HCT116 (cell line): ENCODE measurements around the gene CHST8. TPM values are rescaled to one million over a fixed set of nuclear protein-coding genes. Genes with fewer than 3 reads are reported as not detected.

ENCODE experiments used
- ATAC-seq: fragments of 200-7000 bp; cut with Tn5 transposase; 2 replicates; pipeline ENCODE4 v1.9.1; 2020; ENCODE audit warnings: mild to moderate bottlenecking, moderate library complexity
- BruUV-seq: library from RNA; stranded (reverse); fragments of 400-500 nt; replicated peaks from 2 replicates; lab custom pipeline; 2021; lab: Mats Ljungman, UMichigan
- CTCF ChIA-PET: fragments of 300-600 bp; sonication (Branson Sonifier 250); formaldehyde crosslinking; loops from one replicate; lab custom pipeline; 2021; ENCODE audit warnings: antibody characterized with exemption; lab: Charles Lee
- POLR2A ChIA-PET: fragments of 300-600, 350-600 bp; sonication (Branson Sonifier 250); formaldehyde crosslinking; loops from one replicate; lab custom pipeline; 2021; ENCODE audit warnings: antibody characterized with exemption; lab: Charles Lee
- RAD21 ChIA-PET, 2 experiments: fragments of 300-600 bp; sonication (Branson Sonifier 250); formaldehyde crosslinking; loops; one replicate each; lab custom pipeline; 2023; ENCODE audit warnings: low total read pairs in 2 of 2; ENCODE audit not compliant: uncharacterized antibody in 2 of 2, unreplicated experiment in 2 of 2, low non-redundant PET in 1 of 2; lab: Charles Lee
- DNase-seq: peaks from one replicate; pipeline ENCODE4 v3.0.0-alpha.2; 2010; ENCODE audit warnings: low read depth, low spot score
- H2AFZ ChIP-seq: fragments of 200-600 bp; shearing (Covaris generic), sonication (generic); 2 replicates; pipeline ENCODE4 v1.6.1; 2017; ENCODE audit warnings: low read depth, mixed run types, mixed read lengths, antibody characterized with exemption, low read length; ENCODE audit not compliant: poor library complexity, severe bottlenecking
- H3K27ac ChIP-seq: 2 replicates; pipeline ENCODE4 v1.5.1; 2012; ENCODE audit warnings: low read depth, low read length
- H3K27me3 ChIP-seq: fragments of 200-600 bp; sonication (generic); 2 replicates; pipeline ENCODE4 v1.6.1; 2016; ENCODE audit warnings: mixed run types, low read length, mixed read lengths; ENCODE audit not compliant: insufficient read depth
- H3K36me3 ChIP-seq, 2 experiments: fragments of 200-500 bp in 1 of 2; fragments of 200-600 bp in 1 of 2; sonication (Bioruptor generic) in 1 of 2; sonication (generic) in 1 of 2; 2 replicates each; pipeline versions ENCODE4 v1.5.1 to v1.6.1; 2014 to 2016; ENCODE audit warnings: low read length in 2 of 2, inconsistent platforms in 1 of 2, mixed read lengths in 1 of 2, mixed run types in 1 of 2; ENCODE audit not compliant: insufficient read depth in 2 of 2, control insufficient read depth in 1 of 2
- H3K4me1 ChIP-seq, 2 experiments: fragments of 200-600 bp in 1 of 2; sonication (generic) in 1 of 2; 2 replicates each; pipeline versions ENCODE4 v1.5.1 to v1.6.1; 2012 to 2017; ENCODE audit warnings: low read length in 2 of 2, inconsistent platforms in 1 of 2, mild to moderate bottlenecking in 1 of 2, mixed read lengths in 1 of 2, mixed run types in 1 of 2, moderate library complexity in 1 of 2; ENCODE audit not compliant: insufficient read depth in 2 of 2, control insufficient read depth in 1 of 2
- H3K4me2 ChIP-seq: fragments of 200-600 bp; sonication (generic); 2 replicates; pipeline ENCODE4 v1.6.1; 2017; ENCODE audit warnings: mixed run types, low read length, mixed read lengths
- H3K4me3 ChIP-seq, 2 experiments: fragments of 200-600 bp in 1 of 2; sonication (generic) in 1 of 2; replicated peaks in 1 of 2; 2 replicates each; pipeline ENCODE4 v1.5.1; 2011 to 2016; ENCODE audit warnings: low read length in 2 of 2, control low read depth in 1 of 2, low read depth in 1 of 2, mild to moderate bottlenecking in 1 of 2, mixed read lengths in 1 of 2, mixed run types in 1 of 2
- H3K79me2 ChIP-seq: fragments of 200-600 bp; sonication (generic); 2 replicates; pipeline ENCODE4 v1.6.1; 2017; ENCODE audit warnings: mild to moderate bottlenecking, mixed run types, low read length, moderate library complexity, mixed read lengths; ENCODE audit not compliant: insufficient read depth
- H3K9ac ChIP-seq: fragments of 200-600 bp; sonication (generic); 2 replicates; pipeline ENCODE4 v1.6.1; 2016; ENCODE audit warnings: low read length, mixed read lengths
- H3K9me2 ChIP-seq: fragments of 200-600 bp; sonication (generic), shearing (Covaris generic); 2 replicates; pipeline ENCODE4 v1.6.1; 2017; ENCODE audit warnings: mixed run types, mild to moderate bottlenecking, moderate library complexity; ENCODE audit not compliant: insufficient read depth
- H3K9me3 ChIP-seq, 2 experiments: fragments of 200-500 bp in 1 of 2; fragments of 200-600 bp in 1 of 2; sonication (Bioruptor generic) in 1 of 2; sonication (generic) in 1 of 2; 2 replicates each; pipeline ENCODE4 v1.6.1; 2014 to 2017; ENCODE audit warnings: low read length in 2 of 2, mixed read lengths in 2 of 2, inconsistent platforms in 1 of 2, low read depth in 1 of 2, mild to moderate bottlenecking in 1 of 2, mixed run types in 1 of 2, moderate library complexity in 1 of 2; ENCODE audit not compliant: control insufficient read depth in 1 of 2, insufficient read depth in 1 of 2
- H4K20me1 ChIP-seq: fragments of 200-600 bp; sonication (generic), shearing (Covaris generic); 2 replicates; pipeline ENCODE4 v1.6.1; 2017; ENCODE audit warnings: mixed run types, mild to moderate bottlenecking, moderate library complexity; ENCODE audit not compliant: insufficient read depth
- CTCF ChIP-seq, 3 experiments: fragments of 200-600 bp in 1 of 3; sonication (generic) in 1 of 3; IDR thresholded peaks in 2 of 3; conservative IDR thresholded peaks in 1 of 3; 2 replicates each; pipeline ENCODE4 v1.5.1; 2012 to 2017; ENCODE audit warnings: low read depth in 2 of 3, low read length in 2 of 3, antibody characterized with exemption in 1 of 3, borderline replicate concordance in 1 of 3, control low read depth in 1 of 3, mild to moderate bottlenecking in 1 of 3, mixed read lengths in 1 of 3, mixed run types in 1 of 3, moderate library complexity in 1 of 3; ENCODE audit not compliant: insufficient read depth in 1 of 3
- SIN3A ChIP-seq: IDR thresholded peaks from 2 replicates; pipeline ENCODE4 v1.6.1; 2012; ENCODE audit warnings: low read depth
- intact Hi-C: fragments of 100-400 bp; cut with micrococcal nuclease; formaldehyde crosslinking; loops from 2 replicates; pipeline ENCODE4 v1.10.0; 2022
- total RNA-seq: library from RNA; stranded (reverse); gene quantifications from one replicate; pipeline ENCODE4 v1.2.1, GENCODE V29; 2021; ENCODE audit not compliant: unreplicated experiment

The CHST8 gene
- total RNA-seq, 1 experiment from 2014 or later: not detected

DNA sequence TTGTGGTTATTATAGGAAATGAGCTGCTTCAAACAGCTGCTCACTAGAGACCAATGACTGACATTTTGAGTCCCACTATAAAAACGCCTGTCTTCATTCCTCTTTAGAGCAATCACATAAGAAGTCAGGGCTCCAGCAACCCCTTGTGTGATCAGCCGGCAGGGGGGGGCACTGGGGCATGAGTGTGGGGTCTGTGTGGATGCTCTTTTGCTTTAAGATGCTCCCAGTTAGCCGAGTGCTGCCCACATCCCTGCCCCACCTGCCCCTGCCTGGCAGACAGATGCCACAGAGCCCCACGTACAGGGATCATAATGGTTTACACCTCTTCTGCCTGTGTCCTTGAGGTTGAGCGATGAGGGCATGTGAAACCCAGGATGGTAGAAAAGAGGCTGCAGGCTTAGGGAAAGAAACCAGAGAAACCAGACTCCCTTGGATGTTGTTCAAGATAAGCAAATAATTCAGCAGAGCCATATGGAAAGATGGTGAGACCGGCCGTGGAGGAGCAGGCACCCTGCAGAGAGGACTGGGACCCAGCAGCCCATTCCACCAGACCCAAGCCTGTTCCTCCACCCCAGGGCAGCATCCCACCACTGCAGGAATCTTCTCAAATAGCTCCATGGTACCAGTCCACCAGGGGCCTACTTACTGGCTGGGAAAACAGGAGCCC is 55.4 kb downstream of the CHST8 start:
- CTCF ChIA-PET: no interaction called here
- BruUV-seq: no TSS peak

More for the DNA sequence above, 55.4 kb downstream of the CHST8 start:
- Histone ChIP-seq H3K4me2 (no peak overlapping the region), H3K79me2 (no peaks in the 10 kb centered on the region), H2AFZ (no peak overlapping the region), H3K9me3 (no peaks in the 10 kb centered on the region), H4K20me1 (no peaks in the 10 kb centered on the region), H3K9me2 (no peaks in the 10 kb centered on the region), H3K36me3 (no peaks in the 10 kb centered on the region), H3K27ac (no peak overlapping the region), H3K27me3 (peaks cover 15% of the 10 kb centered on the region)
- DNase-seq: no peak
- intact Hi-C loops: no loop called here
- POLR2A ChIA-PET: no interaction called here
- RAD21 ChIA-PET: no interaction called here
- no peak for TF ChIP-seq SIN3A
- 0 out of 6 replicates have a peak, but pooled peaks of 1 of the 3 experiments have one; percentile 5 for TF ChIP-seq CTCF (IDR thresholded peaks at IDR 0.05 in 2 of 3, conservative IDR thresholded peaks at IDR 0.05 in 1 of 3; ENCODE audit: borderline replicate concordance in 1 of 3, insufficient read depth in 1 of 3, low read depth in 2 of 3, low read length in 2 of 3)
- TF ChIP-seq, all 23 proteins: peak for 1
- H3K4me1 ChIP-seq: no peaks in the 10 kb centered on the region
- H3K9ac ChIP-seq: no peak overlapping the region
- no peak for ATAC-seq
- H3K4me3 ChIP-seq: no peak overlapping the region
